ENCODE measurements around the gene MGLL.

DNA sequence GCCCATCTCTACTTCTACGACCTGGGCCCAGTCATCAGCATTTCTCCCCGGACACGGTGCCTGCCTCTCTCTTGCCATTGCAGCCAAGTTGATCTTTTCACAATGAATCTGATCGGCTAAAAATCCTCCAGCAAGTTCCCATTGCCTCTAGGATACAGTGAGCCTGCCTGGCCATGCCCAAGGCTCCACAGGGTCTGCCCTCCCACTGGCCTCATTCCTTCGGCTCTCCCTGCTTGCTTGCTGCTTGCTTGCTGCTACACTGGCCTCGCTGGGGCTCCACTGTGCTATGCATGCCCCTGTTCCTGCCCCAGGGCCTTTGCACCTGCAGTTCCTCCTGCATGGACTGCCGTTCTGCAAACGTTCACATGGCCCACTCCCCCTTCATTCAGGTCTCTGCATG is 147.5 kb downstream of the MGLL start:
- TF ChIP-seq POLR2A (IDR thresholded peaks at IDR 0.05): no peak
- TF ChIP-seq, protein P1, sequence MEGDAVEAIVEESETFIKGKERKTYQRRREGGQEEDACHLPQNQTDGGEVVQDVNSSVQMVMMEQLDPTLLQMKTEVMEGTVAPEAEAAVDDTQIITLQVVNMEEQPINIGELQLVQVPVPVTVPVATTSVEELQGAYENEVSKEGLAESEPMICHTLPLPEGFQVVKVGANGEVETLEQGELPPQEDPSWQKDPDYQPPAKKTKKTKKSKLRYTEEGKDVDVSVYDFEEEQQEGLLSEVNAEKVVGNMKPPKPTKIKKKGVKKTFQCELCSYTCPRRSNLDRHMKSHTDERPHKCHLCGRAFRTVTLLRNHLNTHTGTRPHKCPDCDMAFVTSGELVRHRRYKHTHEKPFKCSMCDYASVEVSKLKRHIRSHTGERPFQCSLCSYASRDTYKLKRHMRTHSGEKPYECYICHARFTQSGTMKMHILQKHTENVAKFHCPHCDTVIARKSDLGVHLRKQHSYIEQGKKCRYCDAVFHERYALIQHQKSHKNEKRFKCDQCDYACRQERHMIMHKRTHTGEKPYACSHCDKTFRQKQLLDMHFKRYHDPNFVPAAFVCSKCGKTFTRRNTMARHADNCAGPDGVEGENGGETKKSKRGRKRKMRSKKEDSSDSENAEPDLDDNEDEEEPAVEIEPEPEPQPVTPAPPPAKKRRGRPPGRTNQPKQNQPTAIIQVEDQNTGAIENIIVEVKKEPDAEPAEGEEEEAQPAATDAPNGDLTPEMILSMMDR (IDR thresholded peaks at IDR 0.05): no peak
